Renal pelvis (tissue), 12 donors: Measurements from ENCODE around the gene APIP. TPM values are rescaled to one million over a fixed set of nuclear protein-coding genes. Genes with fewer than 3 reads are reported as not detected.

Experiments
- DNase-seq: peaks from one replicate; pipeline ENCODE4 v3.0.0-alpha.2; 2013
- long read RNA-seq, 16 experiments: transcript quantifications; one replicate each; lab custom pipeline, GENCODE V29; 2026
- polyA plus RNA-seq, 3 donors: library from polyadenylated mRNA; unstranded; fragments of 120-200 nt; gene quantifications; one replicate each; pipeline ENCODE4 v1.2.1, GENCODE V29; 2013; ENCODE audit not compliant: insufficient read length in 3 of 3

APIP gene
- 10 to 100 TPM; 28.2 to 45.6 (median 41.6) TPM for polyA plus RNA-seq
- long read RNA-seq, donor 1, transcript APIP-201 (7 exons, 1,366 nt) = major isoform, 34 of 57 reads
- long read RNA-seq, donor 1, partial matches to known transcripts = 11 of 57 reads
- long read RNA-seq, donor 1, other reads (novel, unspliced or antisense) = 10 of 57 reads
- long read RNA-seq, donor 2, transcript APIP-201 (7 exons, 1,366 nt) = major isoform, 22 of 36 reads
- long read RNA-seq, donor 2, transcript APIP-202 (6 exons, 1,042 nt) = minor isoform, 8 of 36 reads
- long read RNA-seq, donor 2, partial matches to known transcripts = 0 of 36 reads
- long read RNA-seq, donor 2, other reads (novel, unspliced or antisense) = 6 of 36 reads
- long read RNA-seq, donor 3, transcript APIP-201 (7 exons, 1,366 nt) = major isoform, 16 of 16 reads
- long read RNA-seq, donor 3, partial matches to known transcripts = 0 of 16 reads
- long read RNA-seq, donor 3, other reads (novel, unspliced or antisense) = 0 of 16 reads
- long read RNA-seq, donor 4, transcript APIP-201 (7 exons, 1,366 nt) = major isoform, 38 of 54 reads
- long read RNA-seq, donor 4, partial matches to known transcripts = 16 of 54 reads
- long read RNA-seq, donor 4, other reads (novel, unspliced or antisense) = 0 of 54 reads
- long read RNA-seq, donor 5, transcript APIP-201 (7 exons, 1,366 nt) = major isoform, 11 of 17 reads
- long read RNA-seq, donor 5, partial matches to known transcripts = 0 of 17 reads
- long read RNA-seq, donor 5, other reads (novel, unspliced or antisense) = 6 of 17 reads
- long read RNA-seq, donor 6, transcript APIP-201 (7 exons, 1,366 nt) = major isoform, 22 of 22 reads
- long read RNA-seq, donor 6, partial matches to known transcripts = 0 of 22 reads
- long read RNA-seq, donor 6, other reads (novel, unspliced or antisense) = 0 of 22 reads
- long read RNA-seq, donor 7, transcript APIP-201 (7 exons, 1,366 nt) = major isoform, 20 of 22 reads
- long read RNA-seq, donor 7, partial matches to known transcripts = 0 of 22 reads
- long read RNA-seq, donor 7, other reads (novel, unspliced or antisense) = 0 of 22 reads
- long read RNA-seq, donor 8, transcript APIP-201 (7 exons, 1,366 nt) = major isoform, 8 of 8 reads
- long read RNA-seq, donor 8, partial matches to known transcripts = 0 of 8 reads
- long read RNA-seq, donor 8, other reads (novel, unspliced or antisense) = 0 of 8 reads
- long read RNA-seq, donor 9, transcript APIP-201 (7 exons, 1,366 nt) = major isoform, 17 of 17 reads
- long read RNA-seq, donor 9, partial matches to known transcripts = 0 of 17 reads
- long read RNA-seq, donor 9, other reads (novel, unspliced or antisense) = 0 of 17 reads
- long read RNA-seq, donor 10, transcript APIP-201 (7 exons, 1,366 nt) = major isoform, 14 of 14 reads
- long read RNA-seq, donor 10, partial matches to known transcripts = 0 of 14 reads
- long read RNA-seq, donor 10, other reads (novel, unspliced or antisense) = 0 of 14 reads
- long read RNA-seq, donor 11, transcript APIP-201 (7 exons, 1,366 nt) = major isoform, 7 of 9 reads
- long read RNA-seq, donor 11, partial matches to known transcripts = 0 of 9 reads
- long read RNA-seq, donor 11, other reads (novel, unspliced or antisense) = 0 of 9 reads
- long read RNA-seq, donor 12, transcript APIP-201 (7 exons, 1,366 nt) = major isoform, 25 of 25 reads
- long read RNA-seq, donor 12, partial matches to known transcripts = 0 of 25 reads
- long read RNA-seq, donor 12, other reads (novel, unspliced or antisense) = 0 of 25 reads
- long read RNA-seq, donor 13, transcript APIP-201 (7 exons, 1,366 nt) = major isoform, 15 of 27 reads
- long read RNA-seq, donor 13, partial matches to known transcripts = 12 of 27 reads
- long read RNA-seq, donor 13, other reads (novel, unspliced or antisense) = 0 of 27 reads
- long read RNA-seq, donor 14 = 0 reads
- long read RNA-seq, donor 15, transcript APIP-201 (7 exons, 1,366 nt) = major isoform, 29 of 84 reads
- long read RNA-seq, donor 15, partial matches to known transcripts = 34 of 84 reads
- long read RNA-seq, donor 15, other reads (novel, unspliced or antisense) = 17 of 84 reads
- long read RNA-seq, donor 16, transcript APIP-201 (7 exons, 1,366 nt) = major isoform, 23 of 23 reads
- long read RNA-seq, donor 16, partial matches to known transcripts = 0 of 23 reads
- long read RNA-seq, donor 16, other reads (novel, unspliced or antisense) = 0 of 23 reads

GRCh38 chr11:34916015-34916842 is at the start of gene APIP, which contains the start of gene PDHX:
Gene APIP (minus strand): TSS chr11:34916379. CDS start chr11:34916284, 95 bp downstream.
Gene PDHX (plus strand): TSS chr11:34916618. CDS start chr11:34916656, 38 bp downstream.
- peak; percentile 98 for DNase-seq

GRCh38 chr11:34964610-34965331 is 48.6 kb upstream of the APIP start:
- DNase-seq = no peak

GRCh38 chr11:34963351-34963750 is 47.2 kb upstream of the APIP start:
- no peak for DNase-seq

GRCh38 chr11:34962034-34962433 is 45.9 kb upstream of the APIP start:
- DNase-seq = no peak

GRCh38 chr11:34960277-34960676 is 44.1 kb upstream of the APIP start:
- peak; percentile 14 for DNase-seq

- DNase-seq = no peak
Measured at GRCh38 chr11:34959770-34960169, 43.6 kb upstream of the APIP start.

GRCh38 chr11:34957606-34958005 is 41.4 kb upstream of the APIP start:
- no peak for DNase-seq

- DNase-seq = no peak
Measured at GRCh38 chr11:34957206-34957605, 41.0 kb upstream of the APIP start.

- DNase-seq = no peak
Measured at GRCh38 chr11:34953955-34954354, 37.8 kb upstream of the APIP start.

- no peak for DNase-seq
Measured at GRCh38 chr11:34948696-34949095, 32.5 kb upstream of the APIP start.

- no peak for DNase-seq
Measured at GRCh38 chr11:34944692-34945091, 28.5 kb upstream of the APIP start.

- no peak for DNase-seq
Measured at GRCh38 chr11:34941688-34942087, 25.5 kb upstream of the APIP start.

GRCh38 chr11:34940026-34940677 is 24.0 kb upstream of the APIP start:
- no peak for DNase-seq

GRCh38 chr11:34938611-34939010 is 22.4 kb upstream of the APIP start:
- no peak for DNase-seq

- DNase-seq = no peak
Measured at GRCh38 chr11:34936945-34937629, 20.9 kb upstream of the APIP start.

GRCh38 chr11:34929794-34930763 is 13.9 kb upstream of the APIP start:
- no peak for DNase-seq
